Stimulated activated CD8-positive, alpha-beta memory T cell treated with anti-CD3 and anti-CD28 coated beads, Interleukin-15, amount 100 ng/mL, for 48 hours (primary cell): ENCODE data around the gene ALDH18A1.

ENCODE experiments used
- DNase-seq, 2 donors: peaks; one replicate each; pipeline ENCODE4 v3.0.0-alpha.2; 2020; ENCODE audit warnings: low read depth in 2 of 2

The ALDH18A1 gene

GRCh38 chr10:95579835-95580535 lies 76.5 kb downstream of the ALDH18A1 start:
- no peak for DNase-seq

DNA sequence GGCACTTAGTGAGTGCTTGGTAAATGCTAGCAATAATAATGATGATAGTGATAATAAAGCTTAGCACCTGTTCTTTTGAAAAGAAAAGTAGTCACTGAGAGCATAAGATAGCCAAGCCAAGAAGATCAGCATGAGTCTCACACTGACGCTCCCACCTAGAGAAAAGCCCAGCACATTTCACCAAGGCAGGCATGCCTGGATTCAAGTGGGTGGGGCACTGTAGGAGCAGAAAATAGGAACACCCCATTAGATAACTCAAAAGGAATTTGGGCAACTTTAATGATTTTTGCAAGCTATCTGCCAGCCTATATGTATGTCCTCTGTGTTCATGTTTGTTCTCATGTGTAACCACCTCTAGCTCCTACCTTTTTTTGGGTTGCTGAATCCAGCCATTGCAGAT lies 77.2 kb downstream of the ALDH18A1 start:
- DNase-seq, result no peak

GRCh38 chr10:95578619-95579018 lies 77.9 kb downstream of the ALDH18A1 start:
- no peak for DNase-seq

DNA sequence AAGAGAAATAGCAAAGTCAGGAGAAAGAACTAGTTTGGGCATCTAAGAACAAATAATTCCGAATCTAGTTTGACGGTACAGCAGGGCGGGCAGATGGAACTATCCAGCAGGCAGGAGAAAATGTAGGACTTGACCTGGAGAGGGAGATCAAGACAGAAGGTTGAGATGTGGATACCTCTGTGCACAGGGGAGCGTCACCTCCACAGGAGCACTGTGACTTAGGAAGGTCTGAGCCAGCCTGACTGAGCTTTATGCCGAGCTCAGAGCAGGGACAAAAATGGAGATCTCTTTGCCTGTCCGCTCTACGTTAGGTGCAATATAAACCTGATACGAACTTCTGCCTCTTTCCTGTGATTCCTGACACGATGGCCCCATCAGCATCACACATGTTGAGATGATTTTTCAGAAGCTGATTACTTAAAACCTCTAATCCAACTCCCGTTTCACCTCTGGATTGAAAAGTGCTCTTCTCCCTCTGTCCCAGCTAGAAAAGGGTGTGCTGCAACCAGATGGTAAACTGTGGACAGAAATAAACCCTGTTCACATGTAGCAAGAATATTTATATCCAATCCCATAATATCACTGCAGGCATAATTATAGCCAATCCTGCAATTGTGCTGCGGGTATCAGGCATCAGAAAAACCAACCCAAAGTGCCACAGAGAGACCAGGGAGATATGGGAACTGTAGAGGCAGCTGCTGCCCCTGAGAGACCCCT lies 81.7 kb downstream of the ALDH18A1 start:
- DNase-seq, result no peak

GRCh38 chr10:95573964-95574604 lies 82.4 kb downstream of the ALDH18A1 start:
- DNase-seq, result no peak

- DNase-seq, result no peak
These were observed 83.0 kb downstream of the ALDH18A1 start for GRCh38 chr10:95573527-95573926.

DNA sequence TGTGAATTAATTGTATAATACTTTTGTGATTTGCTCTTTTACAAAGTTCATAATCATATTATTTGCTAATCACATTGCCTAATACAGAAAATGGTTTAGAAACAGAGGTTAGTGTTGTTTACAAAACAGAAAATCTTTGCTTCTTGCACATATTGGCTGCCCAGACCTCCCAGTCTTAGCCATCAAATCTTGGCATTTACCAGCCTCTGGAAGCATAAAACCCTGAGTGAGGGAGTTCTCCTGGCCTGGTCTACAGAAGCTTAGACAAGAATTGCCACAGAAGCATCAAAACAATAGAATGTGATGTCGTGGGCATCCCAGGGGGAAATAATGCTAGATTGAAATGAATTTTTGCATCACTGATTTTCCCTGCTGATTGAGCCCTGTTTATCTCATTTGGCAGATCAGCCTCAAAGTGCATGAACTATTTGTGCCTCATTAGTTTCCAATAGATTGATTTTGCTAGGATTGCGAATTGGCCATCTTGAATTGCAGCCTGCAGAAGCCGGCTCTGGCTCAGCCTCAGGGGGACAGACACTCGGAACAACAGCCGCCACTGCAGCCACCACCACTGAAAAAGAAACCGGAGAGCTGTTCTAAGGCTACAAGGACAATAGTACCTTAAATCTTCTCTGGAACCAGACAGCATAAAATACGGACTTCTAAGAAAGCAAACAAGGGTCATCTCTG lies 84.2 kb downstream of the ALDH18A1 start:
- no peak for DNase-seq

GRCh38 chr10:95571390-95571789 lies 85.1 kb downstream of the ALDH18A1 start:
- no peak for DNase-seq

GRCh38 chr10:95569368-95569767 lies 87.1 kb downstream of the ALDH18A1 start:
- DNase-seq, result no peak

GRCh38 chr10:95567903-95568630 lies 88.4 kb downstream of the ALDH18A1 start:
- no peak for DNase-seq

DNA sequence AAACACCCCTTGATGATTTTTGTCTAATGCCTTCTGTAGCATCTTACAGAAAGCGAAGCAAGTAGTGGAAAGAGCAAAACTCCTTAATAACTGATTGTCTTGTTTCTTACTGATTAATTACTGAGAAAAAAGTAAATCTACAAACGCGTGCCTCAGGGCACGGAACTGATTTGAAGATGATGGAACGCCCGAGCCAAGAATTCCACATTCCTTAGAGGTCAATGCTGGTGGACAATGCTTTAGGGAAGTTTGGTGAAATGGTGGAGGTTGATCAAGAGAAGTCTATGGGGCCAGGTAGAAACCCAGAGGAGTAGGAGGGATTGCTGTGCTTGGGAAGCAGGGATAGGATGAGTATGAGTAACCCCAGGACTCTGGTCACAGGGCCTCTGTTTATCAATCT lies 90.4 kb downstream of the ALDH18A1 start:
- DNase-seq, result no peak

DNA sequence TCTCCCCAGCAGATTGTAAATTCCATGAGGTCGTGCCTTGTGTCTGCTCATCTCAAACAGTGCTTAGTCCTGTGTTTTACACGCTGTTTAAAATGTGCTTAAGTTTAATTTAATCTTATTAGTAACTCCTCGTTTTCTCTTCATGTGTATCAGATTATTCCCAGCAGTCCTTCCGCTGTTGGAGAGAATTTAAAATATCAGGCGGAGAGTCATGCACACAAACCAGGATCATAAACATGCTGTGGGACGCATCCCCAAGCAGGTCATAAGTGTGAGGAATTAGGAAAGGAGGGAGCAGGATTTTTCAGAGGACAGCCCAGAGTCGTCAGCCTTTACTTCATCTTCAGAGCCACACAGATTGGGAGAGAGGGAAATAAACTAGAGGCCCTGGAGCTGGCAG lies 91.2 kb downstream of the ALDH18A1 start:
- DNase-seq, result no peak

DNA sequence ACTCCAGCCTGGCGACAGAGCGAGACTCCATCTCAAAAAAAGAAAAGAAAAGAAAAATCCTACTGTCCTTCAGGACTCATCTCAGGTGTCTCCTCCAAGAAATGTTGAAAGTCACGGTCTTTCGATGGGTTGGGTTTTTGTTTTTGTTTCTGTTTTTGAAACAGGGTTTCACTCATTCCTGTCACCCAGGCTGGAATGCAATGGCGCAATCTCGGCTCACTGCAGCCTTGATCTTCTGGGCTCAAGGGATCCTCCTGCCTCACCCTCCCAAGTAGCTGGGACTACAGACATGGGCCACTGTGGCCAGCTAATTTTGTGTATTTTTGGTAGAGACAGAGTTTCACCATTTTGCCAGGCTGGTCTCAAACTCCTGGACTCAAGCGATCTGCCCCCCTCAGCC lies 92.2 kb downstream of the ALDH18A1 start:
- no peak for DNase-seq

DNA sequence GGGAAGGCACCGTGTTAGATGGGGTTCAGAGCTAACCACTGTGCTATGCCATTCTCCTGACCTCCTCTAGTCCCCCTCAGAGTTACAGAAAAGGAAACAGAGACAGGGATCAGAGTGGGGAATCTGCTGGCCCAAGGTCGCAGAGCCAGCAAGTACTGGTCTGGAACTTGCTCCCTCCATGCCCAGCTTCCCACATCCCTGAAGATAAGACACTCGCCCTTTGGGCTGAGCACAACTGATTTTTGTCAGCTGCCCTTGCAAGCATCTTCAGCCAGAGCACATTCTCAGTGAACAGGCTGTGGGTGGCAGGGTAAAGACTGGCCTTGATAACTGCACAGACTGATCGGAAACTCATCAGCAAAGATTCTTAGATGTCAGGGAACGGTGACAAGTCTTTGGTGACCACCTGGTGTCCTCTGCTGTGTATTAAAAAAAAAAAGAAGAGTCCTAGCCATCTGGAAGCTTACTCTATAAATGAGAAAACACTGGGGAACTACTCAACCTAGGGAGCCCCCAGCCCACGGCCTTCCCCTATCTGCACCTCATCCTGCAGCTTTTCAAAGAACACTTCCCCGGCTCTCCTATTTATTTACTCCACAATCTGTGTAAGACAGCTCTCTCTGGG lies 94.1 kb downstream of the ALDH18A1 start:
- DNase-seq, result no peak

- no peak for DNase-seq
These were observed 94.7 kb downstream of the ALDH18A1 start for GRCh38 chr10:95561864-95562177.

DNA sequence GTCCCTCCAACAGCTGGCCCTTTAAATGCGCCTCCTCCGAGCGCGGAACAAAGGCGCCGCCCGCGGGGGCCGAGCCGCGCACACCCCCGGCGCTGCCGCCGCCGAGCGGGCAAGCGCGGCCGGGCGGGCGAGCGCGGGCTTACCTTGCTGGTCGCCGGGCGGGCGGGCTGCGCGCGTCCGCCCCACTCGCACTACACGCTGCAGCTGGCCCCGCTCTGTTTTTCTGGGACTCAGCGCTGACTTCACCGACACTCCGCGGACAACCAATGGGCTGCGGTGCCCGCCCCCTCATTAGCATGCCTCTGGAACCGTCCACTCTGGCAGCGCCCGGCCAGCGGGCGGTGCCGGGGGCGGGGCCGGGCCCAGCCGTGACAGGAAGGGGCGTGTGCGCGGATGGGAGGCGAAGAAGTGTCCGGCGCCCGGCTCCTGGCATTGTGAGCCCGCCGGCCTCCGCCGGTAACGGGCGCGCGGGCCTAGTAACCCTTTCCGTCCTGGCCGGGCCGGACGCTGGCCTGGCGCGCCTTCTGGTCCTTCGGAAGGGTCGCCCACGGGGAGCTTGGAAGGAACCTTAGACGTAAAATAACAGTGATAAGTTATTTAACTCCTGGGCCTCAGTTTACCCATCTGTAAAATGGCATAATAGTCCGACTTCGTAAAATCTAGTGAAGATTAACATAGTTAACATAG lies 95.2 kb downstream of the ALDH18A1 start, which contains the start of gene SORBS1:
Gene SORBS1 (minus strand): TSS at position 195 of the 687 bp plus-strand sequence. CDS start 120,236 bp downstream, outside the sequence.
- peak; percentile 85 to 86 for DNase-seq

DNA sequence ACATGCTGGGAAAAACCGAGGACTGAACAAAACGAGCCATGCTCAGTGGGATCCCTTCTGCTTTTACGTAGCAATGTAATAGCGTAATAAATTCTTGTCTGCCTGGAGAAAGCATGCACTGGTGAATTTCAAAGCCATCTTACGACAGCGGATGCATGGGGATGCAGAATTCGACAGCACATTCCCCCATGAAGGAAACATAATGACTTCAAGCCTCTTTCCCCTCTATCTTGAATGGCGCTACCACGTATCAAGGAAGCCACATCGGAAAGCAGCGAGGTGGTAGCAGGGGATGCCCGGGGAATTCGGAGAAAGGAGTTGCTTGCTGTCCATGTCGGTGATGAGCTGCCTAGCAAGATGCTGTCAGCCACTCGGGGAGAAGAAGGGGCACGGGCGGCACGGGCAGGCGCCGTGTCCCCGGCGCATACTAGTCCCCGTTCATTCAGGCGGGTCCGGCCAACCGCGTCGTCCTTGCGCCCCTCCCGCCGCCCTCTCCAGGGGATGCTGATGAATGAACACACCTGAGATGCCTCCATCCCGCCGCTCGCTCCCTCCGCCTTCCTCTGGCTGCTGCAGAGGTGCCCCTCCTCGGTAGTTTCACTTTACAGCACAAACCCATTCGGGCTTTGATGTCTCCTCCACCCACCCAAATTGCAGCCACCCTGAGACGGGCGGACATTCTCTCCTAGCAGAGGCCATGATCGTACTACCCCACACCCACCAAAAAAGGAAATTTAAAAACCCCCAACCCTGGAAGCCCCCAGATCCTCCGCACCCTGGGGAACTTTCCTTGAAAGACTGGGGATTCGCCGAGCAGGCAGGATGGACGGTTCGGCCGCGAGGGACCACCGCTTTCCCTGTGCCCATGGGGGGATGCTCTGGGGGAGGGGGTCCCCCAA lies 96.0 kb downstream of the ALDH18A1 start:
- peak in 1 of 2 donors; percentile 13 for DNase-seq

DNA sequence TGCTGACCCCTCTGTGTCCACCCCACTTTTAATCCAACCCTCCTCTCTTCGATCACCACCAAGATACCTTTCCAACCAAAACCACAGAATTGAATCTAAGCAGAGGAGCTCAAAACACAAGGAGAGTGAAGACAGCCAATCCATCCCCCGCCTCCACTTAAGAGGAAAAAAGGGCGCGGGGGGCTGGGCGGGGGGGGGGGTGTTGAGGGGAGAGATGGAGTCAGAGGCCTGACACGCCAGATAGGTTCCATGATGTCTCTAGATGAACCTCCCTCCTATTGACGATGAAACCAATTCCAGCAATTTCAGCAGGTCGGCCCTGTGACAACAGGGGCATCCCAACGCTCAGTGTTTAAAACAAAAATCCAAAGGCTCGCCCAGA lies 96.6 kb downstream of the ALDH18A1 start:
- no peak for DNase-seq

GRCh38 chr10:95559471-95559870 lies 97.0 kb downstream of the ALDH18A1 start:
- DNase-seq, result no peak
